GM21619 (cell line): ENCODE data around the gene GKN1.

Experiments
- ATAC-seq: cut with Tn5 transposase; IDR thresholded peaks from one replicate; pipeline ENCODE4 v1.9.1; 2021; ENCODE audit not compliant: unreplicated experiment

GKN1 gene

DNA sequence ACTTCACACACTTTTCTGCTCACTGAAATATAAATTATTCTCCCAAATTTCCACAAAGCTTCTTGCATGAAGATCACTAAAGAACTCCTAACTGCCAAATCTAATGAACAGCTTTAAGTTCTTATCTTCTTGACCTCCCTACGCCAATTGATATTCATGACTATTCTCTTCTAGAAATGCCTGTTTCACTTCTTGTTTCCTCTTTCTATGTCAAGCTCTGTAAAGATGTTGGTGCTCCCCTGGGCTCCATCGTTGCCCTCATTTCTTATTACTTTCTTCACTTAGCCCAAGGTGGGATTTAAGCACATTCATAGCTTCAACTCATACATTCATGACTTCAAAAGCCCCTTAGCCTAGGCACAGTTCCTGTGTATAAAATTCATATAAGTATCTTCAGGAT, 29.3 kb downstream of the GKN1 start:
- ATAC-seq: no peak

DNA sequence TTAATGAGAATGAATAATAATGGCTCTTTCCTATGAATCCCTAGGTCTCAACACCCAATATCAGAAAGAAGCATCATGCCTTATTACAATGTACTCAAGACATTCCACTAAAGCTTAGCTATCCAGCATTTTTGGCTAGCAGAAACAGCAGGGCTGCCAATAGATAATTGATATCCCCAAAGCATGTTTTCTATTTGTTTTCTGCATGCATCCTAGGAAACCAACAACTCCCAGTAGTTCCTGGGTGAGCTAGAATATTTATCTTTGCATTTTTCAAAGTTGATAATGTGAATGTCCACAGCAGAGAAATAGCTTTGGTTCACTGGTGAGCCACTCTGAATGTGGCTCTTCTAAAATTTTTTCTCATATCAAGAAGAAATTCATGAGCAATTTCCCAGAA, 32.7 kb downstream of the GKN1 start:
- no peak for ATAC-seq

DNA sequence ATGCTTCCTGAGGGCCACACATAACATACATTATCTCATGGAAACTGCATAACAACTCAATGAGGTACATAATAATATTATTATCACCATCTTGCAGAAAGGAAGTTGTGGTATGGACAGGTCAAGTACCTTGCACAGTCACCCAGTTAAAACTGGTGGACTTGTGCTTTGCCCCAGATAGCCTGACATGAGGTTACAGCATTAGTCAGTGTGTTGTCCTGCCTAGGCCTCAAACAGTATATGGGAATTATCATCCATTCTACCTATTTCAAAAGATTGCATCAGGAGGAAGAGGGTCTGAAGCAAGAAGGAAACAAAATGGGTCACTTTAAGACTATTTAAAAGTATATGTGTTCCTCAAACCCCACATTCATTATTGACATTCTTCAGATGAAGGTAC, 33.2 kb downstream of the GKN1 start:
- ATAC-seq: no peak

GRCh38 chr2:69010437-69011194, 36.2 kb downstream of the GKN1 start:
- ATAC-seq: no peak

DNA sequence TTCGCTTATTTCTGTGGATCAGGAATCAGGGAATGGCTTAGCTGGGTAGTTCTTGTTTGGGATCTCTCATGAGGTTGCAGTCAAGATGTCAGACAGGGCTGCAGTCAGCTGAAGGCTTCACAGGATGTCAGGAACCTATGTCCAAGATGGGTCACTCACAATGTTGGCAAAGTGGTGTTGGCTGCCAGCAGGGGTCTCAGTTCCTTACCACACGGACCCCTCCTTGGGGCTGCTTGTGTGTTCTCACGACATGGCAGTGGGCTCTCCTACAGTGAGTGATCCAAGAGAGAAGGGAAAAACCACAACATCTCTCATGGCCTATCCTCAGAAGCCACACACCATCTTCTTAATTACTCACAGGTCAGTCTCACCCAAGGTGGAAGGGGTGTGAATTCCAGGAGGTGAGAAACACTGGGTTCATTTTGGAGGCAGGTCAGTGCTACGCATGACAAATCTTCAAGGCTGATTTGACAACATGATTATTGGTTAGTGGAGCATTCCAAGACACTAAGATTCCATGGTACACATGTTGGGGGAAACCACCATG, 37.2 kb downstream of the GKN1 start:
- ATAC-seq: no peak

- no peak for ATAC-seq
Measured at GRCh38 chr2:69012310-69013141, 38.1 kb downstream of the GKN1 start.

- ATAC-seq: no peak
Measured at GRCh38 chr2:69013142-69013839, 38.9 kb downstream of the GKN1 start, which contains the start of gene ANTXR1. Gene ANTXR1, plus strand, starts transcription at chr2:69013179. Its CDS starts 321 bp downstream, at chr2:69013500.

DNA sequence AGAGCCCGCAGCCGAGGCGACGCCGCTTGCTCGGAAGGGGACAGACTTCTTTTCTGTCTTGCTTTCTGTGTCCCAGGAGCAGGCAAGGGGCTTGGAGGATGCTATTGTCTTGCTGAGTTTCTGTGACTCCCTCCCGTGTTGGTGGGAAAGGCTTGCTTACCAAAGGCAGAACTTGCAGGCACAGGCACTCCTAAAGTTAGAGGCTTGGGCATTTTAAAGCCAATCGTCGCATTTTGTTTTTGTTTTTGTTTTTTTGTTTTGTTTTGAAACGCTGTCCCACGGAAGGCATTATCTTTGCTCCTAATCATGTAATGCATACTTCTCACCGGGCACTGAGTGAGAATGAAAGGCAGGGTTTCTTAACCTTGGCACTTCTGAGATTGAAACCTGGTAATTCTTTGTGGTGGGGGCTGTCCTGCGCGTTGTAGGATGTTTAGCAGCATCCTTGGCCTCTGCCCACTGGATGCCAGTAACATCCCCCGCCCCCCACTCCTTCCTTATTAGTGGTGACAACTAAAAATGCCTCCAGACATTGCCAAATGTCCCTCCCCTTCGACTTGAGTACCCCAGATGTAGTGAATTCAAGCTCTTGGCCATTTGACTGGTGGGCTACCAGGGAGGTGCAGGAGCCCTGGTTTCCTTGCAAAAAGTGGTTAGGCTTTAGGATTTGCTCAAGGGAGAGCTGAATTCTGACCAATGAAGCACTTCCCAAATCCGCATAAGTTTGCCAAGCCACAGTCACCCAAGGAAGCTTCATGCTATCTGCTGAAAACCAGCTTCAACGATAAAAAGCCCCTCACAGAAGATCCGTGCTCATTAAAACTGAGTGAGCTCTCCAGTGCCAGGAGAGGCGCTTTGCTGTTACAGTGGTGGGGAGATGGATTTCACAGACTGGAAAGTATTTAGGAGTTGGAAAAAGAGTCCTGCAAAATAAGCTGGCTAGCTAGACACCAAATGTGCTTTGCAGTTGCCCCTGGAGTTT, 39.7 kb downstream of the GKN1 start:
- no peak for ATAC-seq

DNA sequence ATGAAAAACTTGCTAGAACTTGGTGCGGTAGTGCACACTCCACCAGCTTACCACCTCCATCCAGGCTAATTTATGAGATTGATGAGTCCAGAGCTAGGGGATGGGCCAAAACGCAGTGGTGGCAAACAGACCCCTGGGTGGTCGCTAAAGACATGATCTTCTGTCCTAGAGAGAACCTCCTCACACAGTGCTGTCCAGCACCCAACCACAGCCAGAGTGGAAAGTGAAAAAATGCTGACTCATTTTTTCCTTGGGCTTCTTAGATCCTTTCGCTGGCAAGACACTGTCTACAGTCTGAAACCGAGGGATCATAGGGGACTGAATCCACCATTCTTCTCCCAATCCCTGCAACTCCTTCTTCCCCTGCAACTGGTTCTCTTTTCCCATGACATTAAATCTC, 42.6 kb downstream of the GKN1 start:
- no peak for ATAC-seq

- no peak for ATAC-seq
Measured at GRCh38 chr2:69017835-69018234, 43.4 kb downstream of the GKN1 start.

GRCh38 chr2:69018678-69019095, 44.3 kb downstream of the GKN1 start:
- no peak for ATAC-seq

DNA sequence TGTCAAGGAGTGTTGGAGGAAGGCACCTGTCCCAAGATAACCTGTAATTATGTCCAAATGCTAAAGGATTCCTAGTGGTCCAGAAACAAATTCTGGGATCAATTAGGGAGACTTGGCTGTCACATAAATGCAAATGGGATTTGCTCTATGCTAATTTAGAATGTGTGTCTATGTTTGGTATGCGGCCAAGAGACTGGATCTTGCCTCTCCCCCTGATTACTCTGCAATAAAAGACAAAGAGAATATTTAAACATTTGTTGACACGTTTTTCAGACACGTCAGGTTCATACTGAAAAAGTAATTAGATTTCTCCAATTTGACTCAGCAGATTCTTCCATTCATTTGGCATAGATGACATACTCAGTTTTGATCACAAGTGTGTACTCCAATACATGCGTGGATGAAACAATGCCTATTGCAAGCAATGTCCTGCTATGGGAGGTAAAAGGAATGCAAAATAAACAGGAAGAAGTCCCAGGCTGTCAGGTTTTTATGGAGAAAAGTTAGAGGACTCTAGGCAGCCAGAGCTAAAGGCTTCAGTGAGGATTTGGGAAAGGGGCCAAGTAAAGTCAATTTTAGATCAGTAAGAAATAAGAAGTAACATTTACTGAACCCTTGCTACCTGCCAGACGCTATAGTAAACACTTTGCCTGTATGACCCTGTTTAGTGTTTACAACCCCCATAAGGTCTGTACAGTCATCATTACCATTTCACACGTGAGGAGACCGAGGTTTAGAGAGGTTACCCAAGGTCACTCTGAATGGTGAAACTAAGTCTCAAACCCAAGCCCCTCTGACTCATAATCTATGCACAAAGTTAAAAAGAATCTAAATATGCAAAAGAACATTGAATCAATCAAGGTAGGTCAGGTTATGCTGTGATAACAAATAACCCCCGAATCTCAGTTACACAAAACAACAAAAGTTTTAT, 46.3 kb downstream of the GKN1 start:
- ATAC-seq: no peak

- ATAC-seq: no peak
Measured at GRCh38 chr2:69021727-69022126, 47.3 kb downstream of the GKN1 start.

GRCh38 chr2:69022548-69022947, 48.1 kb downstream of the GKN1 start:
- no peak for ATAC-seq

- ATAC-seq: no peak
Measured at GRCh38 chr2:69023236-69023635, 48.8 kb downstream of the GKN1 start.

- no peak for ATAC-seq
Measured at GRCh38 chr2:69026026-69026425, 51.6 kb downstream of the GKN1 start.

- ATAC-seq: no peak
Measured at GRCh38 chr2:69026691-69027459, 52.4 kb downstream of the GKN1 start.
